NB4 (cell line): ENCODE measurements around the gene NRXN3.

Source experiments
- DNase-seq: peaks from one replicate; pipeline ENCODE4 v3.0.0; 2010; ENCODE audit warnings: low read depth
- H3K4me3 ChIP-seq: one replicate; pipeline ENCODE4 v1.5.1; 2011; ENCODE audit warnings: mild to moderate bottlenecking, low read depth, low read length, moderate library complexity
- MYC ChIP-seq: IDR thresholded peaks from 2 replicates; pipeline ENCODE4 v1.6.1; 2011; ENCODE audit warnings: low read depth, low read length
- POLR2A ChIP-seq: IDR thresholded peaks from 2 replicates; pipeline ENCODE4 v1.6.1; 2011; ENCODE audit warnings: mild to moderate bottlenecking; ENCODE audit not compliant: insufficient read length; ENCODE audit errors: extremely low read depth
- TF ChIP-seq, protein P1 (sequence below): IDR thresholded peaks from one replicate; pipeline ENCODE4 v1.5.1; 2012; ENCODE audit warnings: low read depth, low read length
- TF ChIP-seq, protein P2 (sequence below): IDR thresholded peaks from 2 replicates; pipeline ENCODE4 v1.6.1; 2011; ENCODE audit warnings: low read depth, low read length

The NRXN3 gene

DNA sequence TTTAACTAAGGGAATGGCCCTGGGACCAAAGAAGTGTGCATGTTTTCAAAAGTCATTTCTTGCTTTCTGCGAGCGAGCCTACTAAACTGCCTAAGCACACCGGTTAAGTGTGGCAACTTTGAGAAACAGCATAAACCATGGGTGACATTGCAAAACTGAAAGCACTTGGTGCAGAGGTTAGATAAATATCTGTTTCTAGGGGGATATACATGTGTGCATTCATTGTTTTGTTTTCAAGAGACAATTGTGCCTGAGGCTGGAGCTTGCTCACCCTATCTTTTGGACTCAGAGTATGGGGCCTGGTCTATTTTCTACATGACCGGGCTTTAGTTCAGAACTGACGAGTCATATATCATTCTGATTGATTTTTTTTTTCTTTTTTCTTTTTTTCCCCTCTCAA lies 923.4 kb downstream of the NRXN3 start:
- H3K4me3 ChIP-seq = no peak overlapping the region
- DNase-seq = no peak
- TF ChIP-seq POLR2A (no peak), MYC (no peak)
- TF ChIP-seq, protein P1, sequence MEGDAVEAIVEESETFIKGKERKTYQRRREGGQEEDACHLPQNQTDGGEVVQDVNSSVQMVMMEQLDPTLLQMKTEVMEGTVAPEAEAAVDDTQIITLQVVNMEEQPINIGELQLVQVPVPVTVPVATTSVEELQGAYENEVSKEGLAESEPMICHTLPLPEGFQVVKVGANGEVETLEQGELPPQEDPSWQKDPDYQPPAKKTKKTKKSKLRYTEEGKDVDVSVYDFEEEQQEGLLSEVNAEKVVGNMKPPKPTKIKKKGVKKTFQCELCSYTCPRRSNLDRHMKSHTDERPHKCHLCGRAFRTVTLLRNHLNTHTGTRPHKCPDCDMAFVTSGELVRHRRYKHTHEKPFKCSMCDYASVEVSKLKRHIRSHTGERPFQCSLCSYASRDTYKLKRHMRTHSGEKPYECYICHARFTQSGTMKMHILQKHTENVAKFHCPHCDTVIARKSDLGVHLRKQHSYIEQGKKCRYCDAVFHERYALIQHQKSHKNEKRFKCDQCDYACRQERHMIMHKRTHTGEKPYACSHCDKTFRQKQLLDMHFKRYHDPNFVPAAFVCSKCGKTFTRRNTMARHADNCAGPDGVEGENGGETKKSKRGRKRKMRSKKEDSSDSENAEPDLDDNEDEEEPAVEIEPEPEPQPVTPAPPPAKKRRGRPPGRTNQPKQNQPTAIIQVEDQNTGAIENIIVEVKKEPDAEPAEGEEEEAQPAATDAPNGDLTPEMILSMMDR = no peak
- TF ChIP-seq, protein P2, sequence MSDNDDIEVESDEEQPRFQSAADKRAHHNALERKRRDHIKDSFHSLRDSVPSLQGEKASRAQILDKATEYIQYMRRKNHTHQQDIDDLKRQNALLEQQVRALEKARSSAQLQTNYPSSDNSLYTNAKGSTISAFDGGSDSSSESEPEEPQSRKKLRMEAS = no peak

DNA sequence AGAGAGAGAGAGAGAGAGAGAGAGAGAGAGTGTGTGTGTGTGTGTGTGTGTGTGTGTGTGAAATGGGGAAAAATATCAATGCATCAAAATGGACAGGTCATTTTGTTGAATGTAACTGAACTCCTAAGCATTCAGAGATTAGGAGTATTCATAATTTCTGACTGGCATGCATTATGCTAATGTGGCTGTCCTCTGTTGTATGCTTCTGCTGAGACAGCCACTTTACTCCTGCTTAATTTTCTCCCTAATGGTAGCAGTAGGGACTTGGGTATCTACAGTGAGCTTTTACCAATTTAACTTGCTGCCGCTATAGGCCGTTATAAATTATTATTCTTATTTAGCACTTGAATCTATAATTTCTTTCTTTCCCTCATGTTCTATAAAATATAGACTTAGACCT lies 924.8 kb downstream of the NRXN3 start:
- no peak for DNase-seq
- TF ChIP-seq, protein P1 = no peak
- TF ChIP-seq MYC (no peak), POLR2A (no peak)
- H3K4me3 ChIP-seq = no peak overlapping the region

GRCh38 chr14:79096811-79097210 lies 926.6 kb downstream of the NRXN3 start:
- H3K4me3 ChIP-seq = no peak overlapping the region
- DNase-seq = no peak
- TF ChIP-seq MYC (no peak), POLR2A (no peak)
- TF ChIP-seq, protein P1 = no peak
- TF ChIP-seq, protein P2 = no peak

DNA sequence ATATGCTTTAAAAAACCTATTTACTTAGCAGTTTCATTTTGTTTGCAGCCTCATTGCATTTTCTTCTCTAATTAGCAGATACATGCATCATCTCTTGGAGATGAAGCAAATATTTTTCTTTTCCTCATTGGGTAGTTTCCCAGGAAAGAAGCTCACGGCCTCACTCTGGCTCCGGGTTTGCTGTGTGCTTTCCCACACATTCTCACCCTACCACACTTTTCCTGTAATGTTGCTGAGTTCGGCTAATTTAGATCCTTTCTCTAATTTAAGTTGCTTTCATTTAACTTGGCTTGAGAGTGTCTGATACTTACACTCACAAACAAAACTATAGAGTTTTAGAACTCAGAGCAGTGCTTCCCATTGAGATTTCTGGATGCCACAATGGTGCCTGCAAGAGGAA lies 928.2 kb downstream of the NRXN3 start:
- no peak overlapping the region for H3K4me3 ChIP-seq
- no peak for TF ChIP-seq MYC
- TF ChIP-seq POLR2A = no peak
- TF ChIP-seq, protein P1 = no peak
- TF ChIP-seq, protein P2 = no peak
- no peak for DNase-seq

DNA sequence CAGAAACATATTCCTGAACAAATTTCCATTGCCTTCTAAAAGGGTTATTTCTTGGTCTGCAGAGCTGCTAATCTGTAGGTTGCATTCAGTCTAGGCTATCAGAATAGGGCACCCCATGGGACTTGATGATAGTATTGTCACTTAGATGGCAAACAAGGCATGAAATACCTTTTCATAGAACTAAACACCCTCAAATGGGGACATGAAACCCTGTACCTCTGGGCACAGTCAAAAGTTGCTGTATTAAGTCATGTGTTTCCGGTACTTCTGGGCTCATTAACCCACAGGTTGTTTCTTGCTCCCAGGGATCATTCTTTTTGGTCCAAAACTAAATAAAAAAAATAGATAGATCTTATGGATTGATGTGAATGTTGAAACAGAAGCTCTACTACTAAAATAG lies 930.4 kb downstream of the NRXN3 start:
- no peak for DNase-seq
- TF ChIP-seq MYC = no peak
- no peak for TF ChIP-seq POLR2A
- TF ChIP-seq, protein P1 = no peak
- TF ChIP-seq, protein P2 = no peak
- no peak overlapping the region for H3K4me3 ChIP-seq

DNA sequence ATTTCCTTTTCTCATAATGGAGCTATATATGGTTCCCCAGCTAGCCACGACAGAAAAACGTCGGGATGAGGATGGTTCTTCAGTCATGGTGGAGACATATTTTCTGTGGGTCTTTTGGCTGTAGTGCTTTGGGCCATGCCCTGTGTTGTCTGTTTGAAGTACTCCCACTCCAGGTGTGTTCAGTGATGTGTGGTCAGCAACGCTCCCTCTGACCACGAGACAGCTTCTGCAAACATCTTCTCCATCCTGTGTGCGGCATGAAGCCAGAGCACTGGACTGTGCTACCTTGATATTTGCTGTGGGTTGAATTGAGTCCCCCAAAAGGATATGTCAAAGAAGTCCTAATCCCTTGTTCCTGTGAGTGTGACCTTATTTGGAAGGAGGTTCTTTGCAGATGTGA lies 931.2 kb downstream of the NRXN3 start:
- TF ChIP-seq POLR2A (no peak), MYC (no peak)
- TF ChIP-seq, protein P1 = no peak
- TF ChIP-seq, protein P2 = no peak
- H3K4me3 ChIP-seq = no peak overlapping the region
- no peak for DNase-seq
